HCT116 (cell line): ENCODE results near the gene UBE4A. TPM values are rescaled to one million over a fixed set of nuclear protein-coding genes. Genes with fewer than 3 reads are reported as not detected.

ENCODE experiments used
- ATAC-seq: fragments of 200-7000 bp; cut with Tn5 transposase; 2 replicates; pipeline ENCODE4 v1.9.1; 2020; ENCODE audit warnings: mild to moderate bottlenecking, moderate library complexity
- BruUV-seq: library from RNA; stranded (reverse); fragments of 400-500 nt; replicated peaks from 2 replicates; lab custom pipeline; 2021; lab: Mats Ljungman, UMichigan
- CTCF ChIA-PET: fragments of 300-600 bp; sonication (Branson Sonifier 250); formaldehyde crosslinking; loops from one replicate; lab custom pipeline; 2021; ENCODE audit warnings: antibody characterized with exemption; lab: Charles Lee
- POLR2A ChIA-PET: fragments of 300-600, 350-600 bp; sonication (Branson Sonifier 250); formaldehyde crosslinking; loops from one replicate; lab custom pipeline; 2021; ENCODE audit warnings: antibody characterized with exemption; lab: Charles Lee
- RAD21 ChIA-PET, 2 experiments: fragments of 300-600 bp; sonication (Branson Sonifier 250); formaldehyde crosslinking; loops; one replicate each; lab custom pipeline; 2023; ENCODE audit warnings: low total read pairs in 2 of 2; ENCODE audit not compliant: uncharacterized antibody in 2 of 2, unreplicated experiment in 2 of 2, low non-redundant PET in 1 of 2; lab: Charles Lee
- DNase-seq: peaks from one replicate; pipeline ENCODE4 v3.0.0-alpha.2; 2010; ENCODE audit warnings: low read depth, low spot score
- H2AFZ ChIP-seq: fragments of 200-600 bp; shearing (Covaris generic), sonication (generic); 2 replicates; pipeline ENCODE4 v1.6.1; 2017; ENCODE audit warnings: low read depth, mixed run types, mixed read lengths, antibody characterized with exemption, low read length; ENCODE audit not compliant: poor library complexity, severe bottlenecking
- H3K27ac ChIP-seq: 2 replicates; pipeline ENCODE4 v1.5.1; 2012; ENCODE audit warnings: low read depth, low read length
- H3K27me3 ChIP-seq: fragments of 200-600 bp; sonication (generic); 2 replicates; pipeline ENCODE4 v1.6.1; 2016; ENCODE audit warnings: mixed run types, low read length, mixed read lengths; ENCODE audit not compliant: insufficient read depth
- H3K36me3 ChIP-seq, 2 experiments: fragments of 200-500 bp in 1 of 2; fragments of 200-600 bp in 1 of 2; sonication (Bioruptor generic) in 1 of 2; sonication (generic) in 1 of 2; 2 replicates each; pipeline versions ENCODE4 v1.5.1 to v1.6.1; 2014 to 2016; ENCODE audit warnings: low read length in 2 of 2, inconsistent platforms in 1 of 2, mixed read lengths in 1 of 2, mixed run types in 1 of 2; ENCODE audit not compliant: insufficient read depth in 2 of 2, control insufficient read depth in 1 of 2
- H3K4me1 ChIP-seq, 2 experiments: fragments of 200-600 bp in 1 of 2; sonication (generic) in 1 of 2; 2 replicates each; pipeline versions ENCODE4 v1.5.1 to v1.6.1; 2012 to 2017; ENCODE audit warnings: low read length in 2 of 2, inconsistent platforms in 1 of 2, mild to moderate bottlenecking in 1 of 2, mixed read lengths in 1 of 2, mixed run types in 1 of 2, moderate library complexity in 1 of 2; ENCODE audit not compliant: insufficient read depth in 2 of 2, control insufficient read depth in 1 of 2
- H3K4me2 ChIP-seq: fragments of 200-600 bp; sonication (generic); 2 replicates; pipeline ENCODE4 v1.6.1; 2017; ENCODE audit warnings: mixed run types, low read length, mixed read lengths
- H3K4me3 ChIP-seq, 2 experiments: fragments of 200-600 bp in 1 of 2; sonication (generic) in 1 of 2; replicated peaks in 1 of 2; 2 replicates each; pipeline ENCODE4 v1.5.1; 2011 to 2016; ENCODE audit warnings: low read length in 2 of 2, control low read depth in 1 of 2, low read depth in 1 of 2, mild to moderate bottlenecking in 1 of 2, mixed read lengths in 1 of 2, mixed run types in 1 of 2
- H3K79me2 ChIP-seq: fragments of 200-600 bp; sonication (generic); 2 replicates; pipeline ENCODE4 v1.6.1; 2017; ENCODE audit warnings: mild to moderate bottlenecking, mixed run types, low read length, moderate library complexity, mixed read lengths; ENCODE audit not compliant: insufficient read depth
- H3K9ac ChIP-seq: fragments of 200-600 bp; sonication (generic); 2 replicates; pipeline ENCODE4 v1.6.1; 2016; ENCODE audit warnings: low read length, mixed read lengths
- H3K9me2 ChIP-seq: fragments of 200-600 bp; sonication (generic), shearing (Covaris generic); 2 replicates; pipeline ENCODE4 v1.6.1; 2017; ENCODE audit warnings: mixed run types, mild to moderate bottlenecking, moderate library complexity; ENCODE audit not compliant: insufficient read depth
- H3K9me3 ChIP-seq, 2 experiments: fragments of 200-500 bp in 1 of 2; fragments of 200-600 bp in 1 of 2; sonication (Bioruptor generic) in 1 of 2; sonication (generic) in 1 of 2; 2 replicates each; pipeline ENCODE4 v1.6.1; 2014 to 2017; ENCODE audit warnings: low read length in 2 of 2, mixed read lengths in 2 of 2, inconsistent platforms in 1 of 2, low read depth in 1 of 2, mild to moderate bottlenecking in 1 of 2, mixed run types in 1 of 2, moderate library complexity in 1 of 2; ENCODE audit not compliant: control insufficient read depth in 1 of 2, insufficient read depth in 1 of 2
- H4K20me1 ChIP-seq: fragments of 200-600 bp; sonication (generic), shearing (Covaris generic); 2 replicates; pipeline ENCODE4 v1.6.1; 2017; ENCODE audit warnings: mixed run types, mild to moderate bottlenecking, moderate library complexity; ENCODE audit not compliant: insufficient read depth
- CBX3 ChIP-seq: IDR thresholded peaks from 2 replicates; pipeline ENCODE4 v1.6.1; 2012; ENCODE audit warnings: low read depth
- CEBPB ChIP-seq: IDR thresholded peaks from 2 replicates; pipeline ENCODE4 v1.6.1; 2012; ENCODE audit warnings: low read depth
- ELF1 ChIP-seq: IDR thresholded peaks from 2 replicates; pipeline ENCODE4 v1.6.1; 2012; ENCODE audit warnings: low read depth, borderline replicate concordance
- EZH2phosphoT487 ChIP-seq: fragments of 200-600 bp; IDR thresholded peaks from 2 replicates; pipeline ENCODE4 v1.6.1; 2018; ENCODE audit warnings: antibody characterized with exemption, borderline replicate concordance
- MAX ChIP-seq: IDR thresholded peaks from 2 replicates; pipeline ENCODE4 v1.6.1; 2012
- RAD21 ChIP-seq: IDR thresholded peaks from 2 replicates; pipeline ENCODE4 v1.6.1; 2012; ENCODE audit warnings: low read depth, mild to moderate bottlenecking
- SIN3A ChIP-seq: IDR thresholded peaks from 2 replicates; pipeline ENCODE4 v1.6.1; 2012; ENCODE audit warnings: low read depth
- SP1 ChIP-seq: IDR thresholded peaks from 2 replicates; pipeline ENCODE4 v1.6.1; 2012; ENCODE audit warnings: low read depth
- SRF ChIP-seq: IDR thresholded peaks from 2 replicates; pipeline ENCODE4 v1.6.1; 2012; ENCODE audit warnings: low read depth
- ZFX ChIP-seq: fragments of 450-650 bp; IDR thresholded peaks from 2 replicates; pipeline ENCODE4 v1.6.1; 2017
- ZNF274 ChIP-seq: fragments of 200-500 bp; sonication (Bioruptor generic); IDR thresholded peaks from 2 replicates; pipeline ENCODE4 v1.6.1; 2014; ENCODE audit warnings: mild to moderate bottlenecking, low read depth, low read length, inconsistent platforms
- intact Hi-C: fragments of 100-400 bp; cut with micrococcal nuclease; formaldehyde crosslinking; loops from 2 replicates; pipeline ENCODE4 v1.10.0; 2022
- total RNA-seq: library from RNA; stranded (reverse); gene quantifications from one replicate; pipeline ENCODE4 v1.2.1, GENCODE V29; 2021; ENCODE audit not compliant: unreplicated experiment

The UBE4A gene
- total RNA-seq, 1 experiment from 2014 or later = 49.9 TPM

- ATAC-seq = no peak
- POLR2A ChIA-PET = no interaction called here
- Histone ChIP-seq H3K9me3 (no peaks in the 10 kb centered on the region), H3K79me2 (no peaks in the 10 kb centered on the region), H3K9me2 (no peaks in the 10 kb centered on the region), H3K4me3 (no peak overlapping the region), H2AFZ (no peak overlapping the region), H3K4me2 (no peak overlapping the region), H3K27me3 (no peaks in the 10 kb centered on the region), H3K36me3 (peaks cover 50 to 61% of the 10 kb centered on the region in 2 experiments), H3K27ac (no peak overlapping the region), H3K9ac (no peak overlapping the region), H4K20me1 (no peaks in the 10 kb centered on the region), H3K4me1 (no peaks in the 10 kb centered on the region)
- RAD21 ChIA-PET = no interaction called here
- CTCF ChIA-PET = interaction anchor here (1.4 kb wide), 1 partner anchor 14 kb away, joined by 3 read pairs; no protein-coding TSS in a partner anchor
- intact Hi-C loops = no loop called here
- DNase-seq = no peak
- no TSS peak for BruUV-seq
- TF ChIP-seq CEBPB (no peak), ZFX (no peak), RAD21 (no peak), ZNF274 (no peak), CBX3 (no peak), ELF1 (no peak), MAX (no peak)
These were observed 16.6 kb downstream of the UBE4A start for GRCh38 chr11:118375978-118376377.

- H4K20me1 ChIP-seq = no peaks in the 10 kb centered on the region
- no peak for TF ChIP-seq RAD21
- no peak for TF ChIP-seq SIN3A
- no peak for TF ChIP-seq SP1
- no peak for TF ChIP-seq CBX3
- TF ChIP-seq EZH2phosphoT487 = no peak
- no peak for TF ChIP-seq SRF
- TF ChIP-seq, all 23 proteins: peak for 0
- Histone ChIP-seq H3K27ac (no peak overlapping the region), H3K36me3 (peaks cover 46 to 59% of the 10 kb centered on the region in 2 experiments), H3K4me1 (no peaks in the 10 kb centered on the region), H3K9ac (no peak overlapping the region), H2AFZ (no peak overlapping the region), H3K79me2 (no peaks in the 10 kb centered on the region), H3K9me3 (no peaks in the 10 kb centered on the region), H3K4me3 (no peak overlapping the region), H3K27me3 (no peaks in the 10 kb centered on the region), H3K9me2 (no peaks in the 10 kb centered on the region), H3K4me2 (no peak overlapping the region)
- no peak for DNase-seq
- ChIA-PET CTCF (no interaction called here), POLR2A (no interaction called here), RAD21 (no interaction called here)
- intact Hi-C loops = no loop called here
- BruUV-seq = no TSS peak
- no peak for ATAC-seq
These were observed 20.1 kb downstream of the UBE4A start for GRCh38 chr11:118379497-118379896.
